Brain microvascular endothelial cell (primary cell): Measurements from ENCODE around the gene OSBPL5.
"Not testable (repeated sequence)": the region's sequence is repeated elsewhere in the genome, so short reads cannot be mapped to it uniquely, and the experiment has no call there.

Experiments used
- DNase-seq: peaks from one replicate; pipeline ENCODE4 v3.0.0-alpha.2; 2020
- H3K27ac ChIP-seq: fragments of 250-450 bp; sonication (Bioruptor Pico); 2 replicates; pipeline ENCODE4 v1.5.1; 2020; ENCODE audit warnings: mild to moderate bottlenecking, moderate library complexity
- H3K27me3 ChIP-seq: fragments of 250-450 bp; sonication (Bioruptor Pico); replicated peaks from 2 replicates; pipeline ENCODE4 v1.5.1; 2020; ENCODE audit warnings: mild to moderate bottlenecking
- H3K36me3 ChIP-seq: fragments of 250-450 bp; sonication (Bioruptor Pico); replicated peaks from 2 replicates; pipeline ENCODE4 v1.5.1; 2020; ENCODE audit warnings: mild to moderate bottlenecking
- H3K4me3 ChIP-seq: 2 replicates; pipeline ENCODE4 v1.5.1; 2011; ENCODE audit warnings: low read depth, mild to moderate bottlenecking, control low read depth, low read length, moderate library complexity
- in situ Hi-C: cut with HindIII; loops from 2 replicates; pipeline ENCODE4 v1.10.0; 2017; ENCODE audit warnings: low sequenced_read_pairs, low pct_ligation_motif_present
- TF ChIP-seq, protein P1 (sequence below): IDR thresholded peaks from 2 replicates; pipeline ENCODE4 v1.5.1; 2011; ENCODE audit warnings: low read depth, mild to moderate bottlenecking, moderate library complexity, low read length, control low read depth, inconsistent platforms; ENCODE audit errors: missing control alignments

The OSBPL5 gene

DNA sequence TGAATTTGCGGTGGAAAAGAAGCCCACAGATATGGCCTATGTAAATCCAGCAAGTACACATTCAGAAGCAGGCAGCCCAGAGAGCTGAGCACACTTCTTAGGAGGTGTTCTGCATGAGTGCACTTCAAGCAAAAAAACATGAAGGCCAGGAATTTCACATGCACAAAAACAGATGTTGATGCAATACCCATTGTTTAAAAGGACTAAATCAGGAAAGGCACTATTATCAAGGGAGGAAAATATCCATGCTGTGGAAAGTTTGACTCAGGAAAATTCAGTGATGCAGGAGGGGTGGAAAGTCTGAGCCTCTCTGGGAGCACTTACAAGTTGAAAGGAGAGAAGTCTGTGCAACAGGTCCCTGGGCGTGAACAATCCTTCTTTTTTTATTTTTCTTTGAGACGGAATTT is 92.1 kb downstream of the OSBPL5 start:
- no peak for DNase-seq
- Histone ChIP-seq H3K36me3 (no peaks in the 10 kb centered on the region), H3K27me3 (no peaks in the 10 kb centered on the region), H3K27ac (no peak overlapping the region), H3K4me3 (no peak overlapping the region)
- in situ Hi-C loops: no loop called here
- TF ChIP-seq, protein P1, sequence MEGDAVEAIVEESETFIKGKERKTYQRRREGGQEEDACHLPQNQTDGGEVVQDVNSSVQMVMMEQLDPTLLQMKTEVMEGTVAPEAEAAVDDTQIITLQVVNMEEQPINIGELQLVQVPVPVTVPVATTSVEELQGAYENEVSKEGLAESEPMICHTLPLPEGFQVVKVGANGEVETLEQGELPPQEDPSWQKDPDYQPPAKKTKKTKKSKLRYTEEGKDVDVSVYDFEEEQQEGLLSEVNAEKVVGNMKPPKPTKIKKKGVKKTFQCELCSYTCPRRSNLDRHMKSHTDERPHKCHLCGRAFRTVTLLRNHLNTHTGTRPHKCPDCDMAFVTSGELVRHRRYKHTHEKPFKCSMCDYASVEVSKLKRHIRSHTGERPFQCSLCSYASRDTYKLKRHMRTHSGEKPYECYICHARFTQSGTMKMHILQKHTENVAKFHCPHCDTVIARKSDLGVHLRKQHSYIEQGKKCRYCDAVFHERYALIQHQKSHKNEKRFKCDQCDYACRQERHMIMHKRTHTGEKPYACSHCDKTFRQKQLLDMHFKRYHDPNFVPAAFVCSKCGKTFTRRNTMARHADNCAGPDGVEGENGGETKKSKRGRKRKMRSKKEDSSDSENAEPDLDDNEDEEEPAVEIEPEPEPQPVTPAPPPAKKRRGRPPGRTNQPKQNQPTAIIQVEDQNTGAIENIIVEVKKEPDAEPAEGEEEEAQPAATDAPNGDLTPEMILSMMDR: no peak

DNA sequence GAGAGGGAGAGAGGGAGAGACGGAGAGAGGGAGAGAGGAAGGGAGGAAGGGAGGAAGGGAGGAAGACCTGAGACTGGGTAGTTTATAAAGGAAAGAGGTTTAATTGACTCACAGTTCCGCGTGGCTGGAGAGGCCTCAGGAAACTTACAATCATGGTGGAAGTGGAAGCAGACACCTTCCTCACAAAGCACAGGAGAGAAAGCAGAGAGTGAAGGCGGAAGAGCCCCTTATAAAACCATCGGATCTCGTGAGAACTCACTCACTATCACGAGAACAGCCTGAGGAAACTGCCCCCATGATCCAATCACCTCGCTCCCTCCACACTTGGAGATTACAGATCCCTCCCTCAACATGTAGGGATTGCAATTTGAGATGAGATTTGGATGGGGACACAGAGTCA is 95.7 kb downstream of the OSBPL5 start:
- in situ Hi-C loops: no loop called here
- Histone ChIP-seq H3K36me3 (no peaks in the 10 kb centered on the region), H3K27ac (no peak overlapping the region), H3K27me3 (no peaks in the 10 kb centered on the region), H3K4me3 (no peak overlapping the region)
- TF ChIP-seq, protein P1: no peak
- no peak for DNase-seq

DNA sequence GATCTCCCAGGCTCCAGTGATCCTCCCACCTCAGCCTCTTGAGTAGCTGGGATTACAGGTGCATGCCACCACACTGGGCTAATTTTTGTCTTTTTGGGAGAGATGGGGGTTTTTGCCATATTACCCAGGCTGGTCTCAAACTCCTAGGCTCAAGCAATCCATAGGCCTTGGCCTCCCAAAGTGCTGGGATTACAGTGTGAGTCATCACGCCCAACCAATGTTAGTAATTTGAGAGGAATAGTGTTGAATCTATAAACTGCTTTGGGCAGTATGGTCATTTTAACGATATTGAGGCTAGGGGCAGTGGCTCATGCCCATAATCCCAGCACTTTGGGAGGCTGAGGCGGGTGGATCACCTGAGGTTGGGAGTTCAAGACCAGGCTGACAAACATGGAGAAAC is 98.8 kb downstream of the OSBPL5 start:
- H3K36me3 ChIP-seq, DNase-seq, in situ Hi-C loops, H3K27ac ChIP-seq, H3K4me3 ChIP-seq, H3K27me3 ChIP-seq: not testable (repeated sequence)

DNA sequence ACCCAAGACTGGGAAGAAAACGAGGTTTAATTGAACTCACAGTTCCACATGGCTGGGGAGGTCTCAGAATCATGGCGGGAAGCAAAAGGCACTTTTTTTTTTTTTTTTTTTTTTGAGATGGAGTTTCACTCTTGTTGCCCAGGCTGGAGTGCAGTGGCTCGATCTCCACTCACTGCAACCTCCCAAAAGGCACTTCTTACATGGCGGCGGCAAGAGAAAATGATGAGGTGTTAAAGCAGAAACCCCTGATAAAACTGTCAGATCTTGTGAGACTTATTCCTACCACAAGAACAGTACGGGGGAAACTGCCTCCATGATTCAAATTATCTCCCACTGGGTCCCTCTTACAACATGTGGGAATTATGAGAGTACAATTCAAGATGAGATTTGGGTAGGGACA is 100.4 kb downstream of the OSBPL5 start:
- H3K27me3 ChIP-seq, in situ Hi-C loops, DNase-seq, H3K27ac ChIP-seq, H3K4me3 ChIP-seq, H3K36me3 ChIP-seq: not testable (repeated sequence)

DNA sequence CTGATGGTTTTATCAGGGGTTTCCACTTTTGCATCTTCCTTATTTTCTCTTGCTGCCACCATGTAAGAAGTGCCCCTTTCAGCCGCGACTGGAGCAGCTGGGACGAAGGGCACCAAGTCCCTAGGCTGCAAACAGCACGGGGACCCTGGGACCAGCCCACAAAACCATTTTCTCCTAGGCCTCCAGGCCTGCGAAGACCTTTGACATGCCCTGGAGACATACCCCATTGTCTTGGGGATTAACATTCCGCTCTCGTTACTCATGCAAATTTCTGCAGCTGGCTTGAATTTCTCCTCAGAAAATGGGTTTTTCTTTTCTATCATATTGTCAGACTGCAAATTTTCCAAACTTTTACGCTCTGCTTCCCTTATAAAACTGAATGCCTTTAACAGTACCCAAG is 101.2 kb downstream of the OSBPL5 start:
- DNase-seq, in situ Hi-C loops, H3K36me3 ChIP-seq, H3K27me3 ChIP-seq, H3K4me3 ChIP-seq, H3K27ac ChIP-seq: not testable (repeated sequence)

DNA sequence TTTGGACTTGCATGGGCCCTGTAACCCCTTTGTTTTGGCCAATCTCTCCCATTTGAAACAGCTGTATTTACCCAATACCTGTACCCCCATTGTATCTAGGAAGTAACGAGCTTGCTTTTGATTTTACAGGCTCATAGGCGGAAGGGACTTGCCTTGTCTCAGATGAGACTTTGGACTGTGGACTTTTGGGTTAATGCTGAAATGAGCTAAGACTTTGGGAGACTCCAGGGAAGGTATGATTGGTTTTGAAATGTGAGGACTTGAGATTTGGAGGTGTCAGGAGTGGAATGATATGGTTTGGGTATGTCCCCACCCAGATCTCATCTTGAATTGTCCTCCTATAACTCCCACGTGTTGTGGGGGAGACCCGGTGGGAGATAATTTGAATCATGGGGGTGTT is 101.7 kb downstream of the OSBPL5 start:
- H3K4me3 ChIP-seq, H3K27ac ChIP-seq, H3K27me3 ChIP-seq, H3K36me3 ChIP-seq, DNase-seq, in situ Hi-C loops: not testable (repeated sequence)

DNA sequence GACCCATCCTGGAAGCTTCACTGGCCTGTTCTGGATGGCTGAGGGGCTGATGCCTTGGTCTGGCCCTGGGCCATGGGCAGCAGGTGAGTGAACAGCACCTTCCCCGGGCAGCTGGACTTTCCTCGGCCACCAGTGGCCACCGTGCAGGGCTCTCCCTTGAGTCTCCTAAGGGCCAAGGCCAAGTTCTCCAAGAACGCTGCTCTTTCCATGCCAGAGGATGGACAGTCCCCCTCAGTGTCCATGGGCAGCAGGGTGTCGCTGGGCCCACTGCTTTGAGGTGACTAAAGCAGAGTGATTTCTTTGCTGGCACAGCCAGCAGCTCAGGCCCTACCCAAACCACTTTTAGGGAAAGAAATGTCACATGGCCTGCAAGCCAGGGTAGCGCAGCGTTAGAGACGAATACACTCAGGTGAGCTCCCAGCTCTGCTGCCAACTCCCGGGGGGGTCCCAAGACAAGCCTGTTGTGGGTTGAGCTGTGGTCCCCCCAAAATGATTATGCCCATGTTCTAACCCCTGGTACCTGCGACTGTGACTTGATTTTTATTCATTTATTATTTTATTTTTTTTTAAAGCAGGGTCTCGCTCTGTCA is 104.6 kb downstream of the OSBPL5 start:
- no peaks in the 10 kb centered on the region for H3K36me3 ChIP-seq
- H3K4me3 ChIP-seq: no peak overlapping the region
- TF ChIP-seq, protein P1: no peak
- no peak overlapping the region for H3K27ac ChIP-seq
- DNase-seq: no peak
- in situ Hi-C loops: no loop called here
- H3K27me3 ChIP-seq: no peaks in the 10 kb centered on the region
